ENCODE results near the gene MFN2.

DNA sequence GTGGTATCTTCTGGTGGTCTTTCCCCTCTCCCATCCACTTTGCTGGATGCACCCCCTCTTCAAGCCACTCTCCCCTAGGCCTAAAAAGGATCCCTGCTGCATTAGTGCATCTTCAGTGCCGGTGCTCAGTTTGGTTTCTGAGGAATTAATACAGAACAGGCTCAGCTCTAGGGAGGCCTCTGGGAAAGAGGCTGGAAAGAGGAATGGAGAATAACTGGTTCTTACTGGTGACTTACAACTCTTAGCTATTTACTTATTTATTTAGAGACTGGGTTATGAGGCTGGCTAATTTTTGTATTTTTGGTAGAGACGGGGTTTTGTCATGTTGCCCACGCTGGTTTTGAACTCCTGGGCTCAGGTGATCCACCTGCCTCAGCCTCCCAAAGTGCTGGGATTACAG lies 19.0 kb downstream of the MFN2 start:
- TF ChIP-seq, protein P1, sequence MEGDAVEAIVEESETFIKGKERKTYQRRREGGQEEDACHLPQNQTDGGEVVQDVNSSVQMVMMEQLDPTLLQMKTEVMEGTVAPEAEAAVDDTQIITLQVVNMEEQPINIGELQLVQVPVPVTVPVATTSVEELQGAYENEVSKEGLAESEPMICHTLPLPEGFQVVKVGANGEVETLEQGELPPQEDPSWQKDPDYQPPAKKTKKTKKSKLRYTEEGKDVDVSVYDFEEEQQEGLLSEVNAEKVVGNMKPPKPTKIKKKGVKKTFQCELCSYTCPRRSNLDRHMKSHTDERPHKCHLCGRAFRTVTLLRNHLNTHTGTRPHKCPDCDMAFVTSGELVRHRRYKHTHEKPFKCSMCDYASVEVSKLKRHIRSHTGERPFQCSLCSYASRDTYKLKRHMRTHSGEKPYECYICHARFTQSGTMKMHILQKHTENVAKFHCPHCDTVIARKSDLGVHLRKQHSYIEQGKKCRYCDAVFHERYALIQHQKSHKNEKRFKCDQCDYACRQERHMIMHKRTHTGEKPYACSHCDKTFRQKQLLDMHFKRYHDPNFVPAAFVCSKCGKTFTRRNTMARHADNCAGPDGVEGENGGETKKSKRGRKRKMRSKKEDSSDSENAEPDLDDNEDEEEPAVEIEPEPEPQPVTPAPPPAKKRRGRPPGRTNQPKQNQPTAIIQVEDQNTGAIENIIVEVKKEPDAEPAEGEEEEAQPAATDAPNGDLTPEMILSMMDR (IDR thresholded peaks at IDR 0.05): no peak
- TF ChIP-seq POLR2A (IDR thresholded peaks at IDR 0.05) (no peak), EP300 (IDR thresholded peaks at IDR 0.05) (no peak)
